Measurements from ENCODE around the gene MICAL1.

Gene MICAL1

DNA sequence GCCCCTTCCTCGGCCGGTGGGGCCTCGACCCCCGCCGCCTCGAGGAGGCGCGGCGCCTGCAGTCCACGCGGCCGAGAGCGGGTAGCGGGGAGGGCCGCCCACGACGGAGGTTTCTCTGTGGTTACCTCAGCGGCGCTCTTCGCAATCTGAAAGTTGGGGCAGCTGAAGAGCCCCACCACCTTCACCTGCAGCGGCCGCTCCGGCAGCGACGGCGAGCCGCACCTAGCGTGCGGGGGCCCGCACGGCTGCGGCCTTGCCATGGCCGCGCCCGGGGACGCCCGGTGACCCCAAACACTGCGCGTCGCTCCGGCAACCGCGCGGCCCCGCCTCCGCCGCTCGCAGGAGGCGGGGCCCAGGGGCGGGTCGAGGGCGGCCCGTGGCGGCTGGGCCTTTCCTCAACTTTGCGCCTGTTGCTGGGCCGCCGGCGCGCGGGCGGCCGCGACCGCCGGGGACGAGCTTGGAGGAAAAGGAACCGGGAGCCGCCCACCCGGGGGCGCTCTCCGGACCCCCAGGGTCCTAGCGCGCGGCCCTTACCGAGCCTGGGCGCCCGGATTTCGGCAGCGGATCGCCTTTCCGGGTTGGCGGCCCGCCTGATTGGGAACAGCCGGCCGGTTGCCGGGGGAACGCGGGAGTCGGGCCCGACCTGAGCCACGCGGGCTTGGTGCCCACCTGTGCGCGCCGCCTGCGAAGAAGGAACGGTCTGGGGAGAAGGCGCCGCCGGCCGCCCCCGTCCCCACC is 15.1 kb downstream of the MICAL1 start, which contains the start of the genes PPIL6 and SMPD2 (continued):
- peak; percentile 43; the same call in 1 of the 2 replicates for TF ChIP-seq ZNF423 (tag by site-specific recombination; IDR thresholded peaks at IDR 0.05)
- TF ChIP-seq ZBTB8A (tag by site-specific recombination; IDR thresholded peaks at IDR 0.05) = peak; percentile 99
- TF ChIP-seq, protein P1, sequence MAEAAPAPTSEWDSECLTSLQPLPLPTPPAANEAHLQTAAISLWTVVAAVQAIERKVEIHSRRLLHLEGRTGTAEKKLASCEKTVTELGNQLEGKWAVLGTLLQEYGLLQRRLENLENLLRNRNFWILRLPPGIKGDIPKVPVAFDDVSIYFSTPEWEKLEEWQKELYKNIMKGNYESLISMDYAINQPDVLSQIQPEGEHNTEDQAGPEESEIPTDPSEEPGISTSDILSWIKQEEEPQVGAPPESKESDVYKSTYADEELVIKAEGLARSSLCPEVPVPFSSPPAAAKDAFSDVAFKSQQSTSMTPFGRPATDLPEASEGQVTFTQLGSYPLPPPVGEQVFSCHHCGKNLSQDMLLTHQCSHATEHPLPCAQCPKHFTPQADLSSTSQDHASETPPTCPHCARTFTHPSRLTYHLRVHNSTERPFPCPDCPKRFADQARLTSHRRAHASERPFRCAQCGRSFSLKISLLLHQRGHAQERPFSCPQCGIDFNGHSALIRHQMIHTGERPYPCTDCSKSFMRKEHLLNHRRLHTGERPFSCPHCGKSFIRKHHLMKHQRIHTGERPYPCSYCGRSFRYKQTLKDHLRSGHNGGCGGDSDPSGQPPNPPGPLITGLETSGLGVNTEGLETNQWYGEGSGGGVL (tag by site-specific recombination; IDR thresholded peaks at IDR 0.05) = 0 out of 2 replicates have a peak, but pooled peaks have one; percentile 27
- no peak for TF ChIP-seq ZNF169 (tag by site-specific recombination; IDR thresholded peaks at IDR 0.05)
- TF ChIP-seq ZBTB20 (tag by site-specific recombination; IDR thresholded peaks at IDR 0.05) = peak; percentile 53; the same call in 1 of the 2 replicates
- no peak for TF ChIP-seq ZNF354C (tag by site-specific recombination; IDR thresholded peaks at IDR 0.05; ENCODE audit: borderline replicate concordance, low read depth)
- TF ChIP-seq, protein P2, sequence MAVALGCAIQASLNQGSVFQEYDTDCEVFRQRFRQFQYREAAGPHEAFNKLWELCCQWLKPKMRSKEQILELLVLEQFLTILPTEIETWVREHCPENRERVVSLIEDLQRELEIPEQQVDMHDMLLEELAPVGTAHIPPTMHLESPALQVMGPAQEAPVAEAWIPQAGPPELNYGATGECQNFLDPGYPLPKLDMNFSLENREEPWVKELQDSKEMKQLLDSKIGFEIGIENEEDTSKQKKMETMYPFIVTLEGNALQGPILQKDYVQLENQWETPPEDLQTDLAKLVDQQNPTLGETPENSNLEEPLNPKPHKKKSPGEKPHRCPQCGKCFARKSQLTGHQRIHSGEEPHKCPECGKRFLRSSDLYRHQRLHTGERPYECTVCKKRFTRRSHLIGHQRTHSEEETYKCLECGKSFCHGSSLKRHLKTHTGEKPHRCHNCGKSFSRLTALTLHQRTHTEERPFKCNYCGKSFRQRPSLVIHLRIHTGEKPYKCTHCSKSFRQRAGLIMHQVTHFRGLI (tag by site-specific recombination; IDR thresholded peaks at IDR 0.05) = peak; percentile 67
- TF ChIP-seq SP3 (tag by site-specific recombination; IDR thresholded peaks at IDR 0.05) = peak; percentile 66
- peak; percentile 44; the same call in 1 of the 2 replicates for TF ChIP-seq YY2 (tag by site-specific recombination; IDR thresholded peaks at IDR 0.05)
- TF ChIP-seq ZNF341 (tag by site-specific recombination; IDR thresholded peaks at IDR 0.05; ENCODE audit: low read depth) = peak; percentile 93
- no peak for TF ChIP-seq ZNF549 (tag by site-specific recombination; IDR thresholded peaks at IDR 0.05)
- TF ChIP-seq EGR2 (tag by site-specific recombination; IDR thresholded peaks at IDR 0.05; ENCODE audit: low read depth) = peak; percentile 60
- TF ChIP-seq ZXDB (tag by site-specific recombination; IDR thresholded peaks at IDR 0.05) = peak; percentile 49; the same call in 1 of the 2 replicates
- peak; percentile 12; the same call in 1 of the 2 replicates for TF ChIP-seq ZBTB17 (tag by site-specific recombination; IDR thresholded peaks at IDR 0.05)
- TF ChIP-seq PRDM1 (tag by site-specific recombination; IDR thresholded peaks at IDR 0.05) = no peak
- peak; percentile 18; the same call in 1 of the 2 replicates for TF ChIP-seq ZNF610 (tag by site-specific recombination; IDR thresholded peaks at IDR 0.05; ENCODE audit: borderline replicate concordance)
- TF ChIP-seq ZNF561 (tag by site-specific recombination; IDR thresholded peaks at IDR 0.05; ENCODE audit: borderline replicate concordance) = peak; percentile 49
- TF ChIP-seq, protein P3, sequence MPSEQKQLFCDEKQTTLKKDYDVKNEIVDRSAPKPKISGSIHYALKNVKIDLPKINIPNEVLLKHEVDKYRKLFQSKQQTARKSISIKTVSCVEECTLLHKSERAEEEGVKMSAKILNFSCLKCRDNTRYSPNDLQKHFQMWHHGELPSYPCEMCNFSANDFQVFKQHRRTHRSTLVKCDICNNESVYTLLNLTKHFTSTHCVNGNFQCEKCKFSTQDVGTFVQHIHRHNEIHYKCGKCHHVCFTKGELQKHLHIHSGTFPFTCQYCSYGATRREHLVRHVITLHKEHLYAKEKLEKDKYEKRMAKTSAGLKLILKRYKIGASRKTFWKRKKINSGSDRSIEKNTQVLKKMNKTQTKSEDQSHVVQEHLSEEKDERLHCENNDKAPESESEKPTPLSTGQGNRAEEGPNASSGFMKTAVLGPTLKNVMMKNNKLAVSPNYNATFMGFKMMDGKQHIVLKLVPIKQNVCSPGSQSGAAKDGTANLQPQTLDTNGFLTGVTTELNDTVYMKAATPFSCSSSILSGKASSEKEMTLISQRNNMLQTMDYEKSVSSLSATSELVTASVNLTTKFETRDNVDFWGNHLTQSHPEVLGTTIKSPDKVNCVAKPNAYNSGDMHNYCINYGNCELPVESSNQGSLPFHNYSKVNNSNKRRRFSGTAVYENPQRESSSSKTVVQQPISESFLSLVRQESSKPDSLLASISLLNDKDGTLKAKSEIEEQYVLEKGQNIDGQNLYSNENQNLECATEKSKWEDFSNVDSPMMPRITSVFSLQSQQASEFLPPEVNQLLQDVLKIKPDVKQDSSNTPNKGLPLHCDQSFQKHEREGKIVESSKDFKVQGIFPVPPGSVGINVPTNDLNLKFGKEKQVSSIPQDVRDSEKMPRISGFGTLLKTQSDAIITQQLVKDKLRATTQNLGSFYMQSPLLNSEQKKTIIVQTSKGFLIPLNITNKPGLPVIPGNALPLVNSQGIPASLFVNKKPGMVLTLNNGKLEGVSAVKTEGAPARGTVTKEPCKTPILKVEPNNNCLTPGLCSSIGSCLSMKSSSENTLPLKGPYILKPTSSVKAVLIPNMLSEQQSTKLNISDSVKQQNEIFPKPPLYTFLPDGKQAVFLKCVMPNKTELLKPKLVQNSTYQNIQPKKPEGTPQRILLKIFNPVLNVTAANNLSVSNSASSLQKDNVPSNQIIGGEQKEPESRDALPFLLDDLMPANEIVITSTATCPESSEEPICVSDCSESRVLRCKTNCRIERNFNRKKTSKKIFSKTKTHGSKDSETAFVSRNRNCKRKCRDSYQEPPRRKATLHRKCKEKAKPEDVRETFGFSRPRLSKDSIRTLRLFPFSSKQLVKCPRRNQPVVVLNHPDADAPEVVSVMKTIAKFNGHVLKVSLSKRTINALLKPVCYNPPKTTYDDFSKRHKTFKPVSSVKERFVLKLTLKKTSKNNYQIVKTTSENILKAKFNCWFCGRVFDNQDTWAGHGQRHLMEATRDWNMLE (tag by site-specific recombination; conservative IDR thresholded peaks at IDR 0.05; ENCODE audit: low read depth) = 0 out of 2 replicates have a peak, but pooled peaks have one; percentile 28
- peak; percentile 52; the same call in 1 of the 2 replicates for TF ChIP-seq KLF16 (tag by site-specific recombination; IDR thresholded peaks at IDR 0.05)
- TF ChIP-seq KLF10 (tag by site-specific recombination; IDR thresholded peaks at IDR 0.05) = peak; percentile 90
- TF ChIP-seq ZNF146 (tag by site-specific recombination; IDR thresholded peaks at IDR 0.05) = peak; percentile 8; the same call in 1 of the 2 replicates
- TF ChIP-seq, protein P4, sequence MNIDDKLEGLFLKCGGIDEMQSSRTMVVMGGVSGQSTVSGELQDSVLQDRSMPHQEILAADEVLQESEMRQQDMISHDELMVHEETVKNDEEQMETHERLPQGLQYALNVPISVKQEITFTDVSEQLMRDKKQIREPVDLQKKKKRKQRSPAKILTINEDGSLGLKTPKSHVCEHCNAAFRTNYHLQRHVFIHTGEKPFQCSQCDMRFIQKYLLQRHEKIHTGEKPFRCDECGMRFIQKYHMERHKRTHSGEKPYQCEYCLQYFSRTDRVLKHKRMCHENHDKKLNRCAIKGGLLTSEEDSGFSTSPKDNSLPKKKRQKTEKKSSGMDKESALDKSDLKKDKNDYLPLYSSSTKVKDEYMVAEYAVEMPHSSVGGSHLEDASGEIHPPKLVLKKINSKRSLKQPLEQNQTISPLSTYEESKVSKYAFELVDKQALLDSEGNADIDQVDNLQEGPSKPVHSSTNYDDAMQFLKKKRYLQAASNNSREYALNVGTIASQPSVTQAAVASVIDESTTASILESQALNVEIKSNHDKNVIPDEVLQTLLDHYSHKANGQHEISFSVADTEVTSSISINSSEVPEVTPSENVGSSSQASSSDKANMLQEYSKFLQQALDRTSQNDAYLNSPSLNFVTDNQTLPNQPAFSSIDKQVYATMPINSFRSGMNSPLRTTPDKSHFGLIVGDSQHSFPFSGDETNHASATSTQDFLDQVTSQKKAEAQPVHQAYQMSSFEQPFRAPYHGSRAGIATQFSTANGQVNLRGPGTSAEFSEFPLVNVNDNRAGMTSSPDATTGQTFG (tag by site-specific recombination; IDR thresholded peaks at IDR 0.05; ENCODE audit: borderline replicate concordance) = no peak
- TF ChIP-seq, protein P5, sequence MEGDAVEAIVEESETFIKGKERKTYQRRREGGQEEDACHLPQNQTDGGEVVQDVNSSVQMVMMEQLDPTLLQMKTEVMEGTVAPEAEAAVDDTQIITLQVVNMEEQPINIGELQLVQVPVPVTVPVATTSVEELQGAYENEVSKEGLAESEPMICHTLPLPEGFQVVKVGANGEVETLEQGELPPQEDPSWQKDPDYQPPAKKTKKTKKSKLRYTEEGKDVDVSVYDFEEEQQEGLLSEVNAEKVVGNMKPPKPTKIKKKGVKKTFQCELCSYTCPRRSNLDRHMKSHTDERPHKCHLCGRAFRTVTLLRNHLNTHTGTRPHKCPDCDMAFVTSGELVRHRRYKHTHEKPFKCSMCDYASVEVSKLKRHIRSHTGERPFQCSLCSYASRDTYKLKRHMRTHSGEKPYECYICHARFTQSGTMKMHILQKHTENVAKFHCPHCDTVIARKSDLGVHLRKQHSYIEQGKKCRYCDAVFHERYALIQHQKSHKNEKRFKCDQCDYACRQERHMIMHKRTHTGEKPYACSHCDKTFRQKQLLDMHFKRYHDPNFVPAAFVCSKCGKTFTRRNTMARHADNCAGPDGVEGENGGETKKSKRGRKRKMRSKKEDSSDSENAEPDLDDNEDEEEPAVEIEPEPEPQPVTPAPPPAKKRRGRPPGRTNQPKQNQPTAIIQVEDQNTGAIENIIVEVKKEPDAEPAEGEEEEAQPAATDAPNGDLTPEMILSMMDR (tag by site-specific recombination; IDR thresholded peaks at IDR 0.05) = peak; percentile 59; the same call in 1 of the 2 replicates
- no peak; the same call in none of the 2 replicates for TF ChIP-seq ZNF501 (tag by site-specific recombination; IDR thresholded peaks at IDR 0.05)
- peak; percentile 32; the same call in 1 of the 2 replicates for TF ChIP-seq ZNF391 (tag by site-specific recombination; IDR thresholded peaks at IDR 0.05; ENCODE audit: borderline replicate concordance, low read depth)
